NCI-H510A treated with DMSO at 0.1 percent for 48 hours (cell line): Measurements from ENCODE around the gene BEND3.
"Not testable (repeated sequence)": the region's sequence is repeated elsewhere in the genome, so short reads cannot be mapped to it uniquely, and the experiment has no call there.

Source experiments
- DNase-seq: peaks from one replicate; lab custom pipeline; 2025; lab: John Stamatoyannopoulos, UW

The BEND3 gene

GRCh38 chr6:107033126-107033525, 82.2 kb downstream of the BEND3 start:
- no peak for DNase-seq

DNA sequence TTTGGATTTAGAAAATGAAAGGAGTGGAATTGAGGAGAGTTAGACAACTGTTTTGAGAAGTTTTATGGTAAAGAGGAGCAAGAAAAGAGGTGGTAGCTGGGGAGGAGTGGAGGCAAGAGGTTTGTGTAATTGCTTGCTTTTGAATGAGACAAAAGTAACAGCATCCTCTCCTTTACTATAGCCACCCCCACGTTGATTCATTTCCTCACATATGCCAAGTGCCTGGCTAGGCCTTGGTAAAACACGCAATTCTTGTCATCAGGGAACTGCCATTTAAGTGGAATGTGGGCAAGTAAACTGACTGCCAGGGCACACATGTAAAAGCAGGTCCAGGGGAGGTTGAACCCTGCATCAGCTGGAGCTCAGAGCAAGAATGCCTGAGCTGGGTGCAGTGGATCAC, 83.3 kb downstream of the BEND3 start:
- no peak for DNase-seq

GRCh38 chr6:107030151-107030550, 85.2 kb downstream of the BEND3 start:
- no peak for DNase-seq

DNA sequence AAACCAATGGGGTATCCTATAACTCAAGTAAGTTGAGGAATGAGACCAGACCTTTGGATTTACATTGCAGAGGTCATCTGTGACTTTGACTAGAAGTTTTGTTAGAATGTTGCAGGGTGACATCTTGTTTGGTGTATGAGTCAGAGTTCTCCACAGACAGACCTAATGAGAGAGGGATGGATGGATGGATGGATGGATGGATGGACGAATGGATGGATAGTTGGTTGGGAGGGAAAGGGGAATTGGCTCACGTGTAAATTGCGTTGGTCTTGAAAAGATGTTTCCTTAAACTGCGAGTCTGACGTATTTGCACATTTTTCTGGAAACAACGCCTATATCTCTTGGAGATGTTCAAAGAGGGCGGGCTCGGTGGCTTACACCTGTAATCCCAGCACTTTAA, 88.3 kb downstream of the BEND3 start:
- DNase-seq = no peak

GRCh38 chr6:107021446-107022185, 93.7 kb downstream of the BEND3 start:
- DNase-seq = no peak

- DNase-seq = no peak
Measured at GRCh38 chr6:107020239-107020638, 95.1 kb downstream of the BEND3 start.

DNA sequence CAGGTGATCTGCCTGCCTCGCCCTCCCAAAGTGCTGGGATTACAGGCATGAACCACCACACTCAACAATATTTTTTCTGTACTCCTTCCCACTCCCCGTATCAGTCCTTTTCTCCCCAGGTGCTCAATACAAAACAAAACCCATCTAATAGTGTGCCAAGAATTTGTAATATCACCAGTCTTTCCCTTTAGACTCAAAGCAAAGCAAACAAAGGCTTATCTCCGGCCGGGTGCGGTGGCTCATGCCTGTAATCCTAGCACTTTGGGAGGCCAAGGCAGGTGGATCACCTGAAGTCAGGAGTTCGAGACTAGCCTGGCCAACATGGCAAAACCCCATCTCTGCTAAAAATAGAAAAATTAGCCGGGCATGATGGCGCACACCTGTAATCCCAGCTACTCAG, 95.7 kb downstream of the BEND3 start:
- not testable (repeated sequence) for DNase-seq

GRCh38 chr6:107019047-107019446, 96.3 kb downstream of the BEND3 start:
- DNase-seq = no peak
